Peyer's patch (tissue), 4 donors: ENCODE measurements around the gene CCDC120.

Source experiments
- POLR2A ChIP-seq, 2 donors: fragments of 450-650 bp; IDR thresholded peaks; one replicate each; pipeline ENCODE4 v1.5.1; 2017; ENCODE audit warnings: antibody characterized with exemption in 2 of 2, mild to moderate bottlenecking in 2 of 2, moderate library complexity in 2 of 2
- TF ChIP-seq, protein P1 (sequence below), 6 experiments: fragments of 450-650 bp in 4 of 6; fragments of 200-600 bp in 2 of 6; sonication (generic) in 1 of 6; IDR thresholded peaks; one replicate each; pipeline ENCODE4 v1.5.1; 2017 to 2019; ENCODE audit warnings: antibody characterized with exemption in 6 of 6, mild to moderate bottlenecking in 3 of 6, moderate library complexity in 1 of 6

DNA sequence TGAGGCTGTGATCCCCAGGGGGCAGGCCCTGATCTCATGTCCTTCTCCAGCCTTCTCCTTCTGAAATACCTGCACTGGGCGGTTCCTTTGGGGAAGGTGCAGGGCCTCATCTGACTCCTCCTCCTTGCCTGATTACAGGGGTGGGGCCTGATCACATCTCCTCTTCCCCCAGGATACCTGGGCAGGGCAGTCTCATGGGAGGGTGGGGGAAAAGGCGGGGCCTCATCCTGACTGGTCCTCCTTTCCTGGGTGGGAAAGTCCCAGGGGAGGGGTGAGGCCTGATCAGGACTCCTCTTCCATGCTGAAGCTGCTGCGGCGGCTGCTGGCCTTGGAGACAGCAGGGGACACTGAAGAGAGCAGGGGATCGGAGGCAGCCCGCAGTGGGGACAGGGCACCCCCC lies 28.9 kb upstream of the CCDC120 start:
- TF ChIP-seq, protein P1, sequence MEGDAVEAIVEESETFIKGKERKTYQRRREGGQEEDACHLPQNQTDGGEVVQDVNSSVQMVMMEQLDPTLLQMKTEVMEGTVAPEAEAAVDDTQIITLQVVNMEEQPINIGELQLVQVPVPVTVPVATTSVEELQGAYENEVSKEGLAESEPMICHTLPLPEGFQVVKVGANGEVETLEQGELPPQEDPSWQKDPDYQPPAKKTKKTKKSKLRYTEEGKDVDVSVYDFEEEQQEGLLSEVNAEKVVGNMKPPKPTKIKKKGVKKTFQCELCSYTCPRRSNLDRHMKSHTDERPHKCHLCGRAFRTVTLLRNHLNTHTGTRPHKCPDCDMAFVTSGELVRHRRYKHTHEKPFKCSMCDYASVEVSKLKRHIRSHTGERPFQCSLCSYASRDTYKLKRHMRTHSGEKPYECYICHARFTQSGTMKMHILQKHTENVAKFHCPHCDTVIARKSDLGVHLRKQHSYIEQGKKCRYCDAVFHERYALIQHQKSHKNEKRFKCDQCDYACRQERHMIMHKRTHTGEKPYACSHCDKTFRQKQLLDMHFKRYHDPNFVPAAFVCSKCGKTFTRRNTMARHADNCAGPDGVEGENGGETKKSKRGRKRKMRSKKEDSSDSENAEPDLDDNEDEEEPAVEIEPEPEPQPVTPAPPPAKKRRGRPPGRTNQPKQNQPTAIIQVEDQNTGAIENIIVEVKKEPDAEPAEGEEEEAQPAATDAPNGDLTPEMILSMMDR (IDR thresholded peaks at IDR 0.05): no peak
- TF ChIP-seq POLR2A (IDR thresholded peaks at IDR 0.05): no peak
